CD4-positive, alpha-beta memory T cell (primary cell): ENCODE measurements around the gene BSG. TPM values are rescaled to one million over a fixed set of nuclear protein-coding genes. Genes with fewer than 3 reads are reported as not detected.
A peak's percentile ranks its signal among the peaks of the same experiment; 100 is the strongest.

Source experiments
- CTCF ChIA-PET: fragments of 350-600 bp; sonication (Branson Sonifier 250); formaldehyde crosslinking; loops from one replicate; lab custom pipeline; 2021; ENCODE audit warnings: inconsistent platforms; ENCODE audit not compliant: partially characterized antibody; lab: Charles Lee
- POLR2A ChIA-PET: fragments of 350-600 bp; sonication (Branson Sonifier 250); formaldehyde crosslinking; loops from one replicate; lab custom pipeline; 2021; ENCODE audit not compliant: partially characterized antibody; lab: Charles Lee
- DNase-seq, 5 donors: peaks; one replicate each; pipeline versions ENCODE4 v3.0.0 to v3.0.0-alpha.2; 2020 to 2022; ENCODE audit warnings: mixed read lengths in 1 of 5
- H3K27ac ChIP-seq: one replicate; pipeline ENCODE4 v1.7.0; 2013; ENCODE audit warnings: low read depth, low read length
- H3K27me3 ChIP-seq: 2 replicates; pipeline ENCODE4 v1.7.0; 2013; ENCODE audit warnings: mild to moderate bottlenecking, low read length, moderate library complexity; ENCODE audit not compliant: insufficient read depth
- H3K36me3 ChIP-seq: 2 replicates; pipeline ENCODE4 v1.7.0; 2013; ENCODE audit warnings: mild to moderate bottlenecking, low read length, moderate library complexity; ENCODE audit not compliant: insufficient read depth
- H3K4me1 ChIP-seq: 2 replicates; pipeline ENCODE4 v1.7.0; 2013; ENCODE audit warnings: mild to moderate bottlenecking, low read length, moderate library complexity; ENCODE audit not compliant: insufficient read depth
- H3K4me3 ChIP-seq, 2 donors: one replicate each; pipeline ENCODE4 v1.7.0; 2013; ENCODE audit warnings: low read length in 2 of 2, mild to moderate bottlenecking in 1 of 2
- H3K9me3 ChIP-seq, 2 donors: one replicate each; pipeline ENCODE4 v1.7.0; 2013; ENCODE audit warnings: low read length in 2 of 2, control low read depth in 1 of 2; ENCODE audit not compliant: control insufficient read depth in 1 of 2
- H3K27ac Mint-ChIP-seq, 7 donors: one replicate each; pipeline ENCODE4 v1.8.0; 2020 to 2021; ENCODE audit warnings: mixed read lengths in 7 of 7, mild to moderate bottlenecking in 6 of 7, inconsistent platforms in 3 of 7, moderate library complexity in 3 of 7
- H3K27me3 Mint-ChIP-seq, 2 donors: one replicate each; pipeline ENCODE4 v1.8.0; 2020 to 2021; ENCODE audit warnings: mixed read lengths in 2 of 2
- H3K36me3 Mint-ChIP-seq, 2 donors: one replicate each; pipeline ENCODE4 v1.8.0; 2020 to 2021; ENCODE audit warnings: mixed read lengths in 2 of 2, inconsistent platforms in 1 of 2, mild to moderate bottlenecking in 1 of 2
- H3K4me1 Mint-ChIP-seq, 4 donors: one replicate each; pipeline ENCODE4 v1.8.0; 2020 to 2021; ENCODE audit warnings: mixed read lengths in 4 of 4, mild to moderate bottlenecking in 1 of 4
- H3K4me3 Mint-ChIP-seq, 8 donors: one replicate each; pipeline ENCODE4 v1.8.0; 2020 to 2021; ENCODE audit warnings: mixed read lengths in 8 of 8, mild to moderate bottlenecking in 7 of 8, moderate library complexity in 6 of 8, inconsistent platforms in 3 of 8
- H3K9me3 Mint-ChIP-seq, 8 donors: one replicate each; pipeline ENCODE4 v1.8.0; 2020 to 2021; ENCODE audit warnings: mixed read lengths in 8 of 8, mild to moderate bottlenecking in 5 of 8, inconsistent platforms in 3 of 8, moderate library complexity in 1 of 8
- intact Hi-C: fragments of 100-400 bp; cut with micrococcal nuclease; formaldehyde crosslinking; loops from one replicate; pipeline ENCODE4 v1.15.1; 2023
- polyA plus RNA-seq, 2 donors: library from polyadenylated mRNA; unstranded; fragments of 300-500 nt; fragmentation: Illumina TruSeq; gene quantifications; one replicate each; pipeline ENCODE4 v1.2.3, GENCODE V29; 2021
- total RNA-seq, 2 experiments: library from RNA; stranded (reverse); gene quantifications; one replicate each; pipeline ENCODE4 v1.2.3, GENCODE V29; 2021

Gene BSG
- total and polyA plus RNA-seq, 4 experiments from 2014 or later = 150 to 346 (median 241) TPM

GRCh38 chr19:574658-575526, 2.5 kb downstream of the BSG start:
- peaks cover 46% of the 10 kb centered on the region for H3K4me1 ChIP-seq
- intact Hi-C loops = no loop called here
- no peak overlapping the region for H3K27ac ChIP-seq
- POLR2A ChIA-PET = interaction anchor here (0.7 to 1.5 kb wide), 4 partner anchors 9 to 101 kb away, joined by 3 to 4 read pairs (median 4); no protein-coding TSS in a partner anchor
- CTCF ChIA-PET = interaction anchor here (1.4 to 2.5 kb wide), 2 partner anchors 10 to 65 kb away, joined by 7 to 10 read pairs; no protein-coding TSS in a partner anchor
- no peaks in the 10 kb centered on the region for H3K9me3 ChIP-seq
- Mint-ChIP-seq H3K27ac (peak overlapping the region in 5 of 7 donors; percentile 13 to 66 (median 48)), H3K4me1 (peaks cover 18 to 47% (median 32%) of the 10 kb centered on the region in 4 donors), H3K4me3 (peak overlapping the region; percentile 21 to 80 (median 62)), H3K27me3 (no peaks in the 10 kb centered on the region), H3K36me3 (peaks cover 0 to 13% of the 10 kb centered on the region in 2 donors), H3K9me3 (no peaks in the 10 kb centered on the region)
- DNase-seq = no peak
- H3K36me3 ChIP-seq = peaks cover 2% of the 10 kb centered on the region
- H3K4me3 ChIP-seq = no peak overlapping the region
- H3K27me3 ChIP-seq = no peaks in the 10 kb centered on the region

GRCh38 chr19:575527-576506, 3.4 kb downstream of the BSG start:
- Histone ChIP-seq H3K4me3 (no peak overlapping the region), H3K4me1 (peaks cover 45% of the 10 kb centered on the region), H3K36me3 (peaks cover 7% of the 10 kb centered on the region), H3K27ac (no peak overlapping the region), H3K27me3 (no peaks in the 10 kb centered on the region), H3K9me3 (no peaks in the 10 kb centered on the region)
- intact Hi-C loops = no loop called here
- Mint-ChIP-seq H3K9me3 (no peaks in the 10 kb centered on the region), H3K4me1 (peaks cover 18 to 45% (median 30%) of the 10 kb centered on the region in 4 donors), H3K27me3 (no peaks in the 10 kb centered on the region), H3K4me3 (peak overlapping the region in 1 of 8 donors; percentile 10), H3K27ac (no peak overlapping the region), H3K36me3 (peaks cover 0 to 15% of the 10 kb centered on the region in 2 donors)
- POLR2A ChIA-PET = interaction anchor here (0.7 to 1.5 kb wide), 3 partner anchors 8 to 100 kb away, joined by 3 to 4 read pairs (median 4); no protein-coding TSS in a partner anchor
- peak in 1 of 5 donors; percentile 16 for DNase-seq
- CTCF ChIA-PET = interaction anchor here (2.5 kb wide), 1 partner anchor 9 kb away, joined by 10 read pairs; no protein-coding TSS in a partner anchor

GRCh38 chr19:576768-577438, 4.5 kb downstream of the BSG start:
- no peak for DNase-seq
- intact Hi-C loops = no loop called here
- ChIA-PET CTCF (no interaction called here), POLR2A (no interaction called here)
- no peak overlapping the region for H3K4me3 ChIP-seq
- Mint-ChIP-seq H3K27ac (peak overlapping the region in 1 of 7 donors; percentile 14), H3K36me3 (peaks cover 0 to 12% of the 10 kb centered on the region in 2 donors), H3K4me1 (peaks cover 12 to 36% (median 23%) of the 10 kb centered on the region in 4 donors), H3K27me3 (no peaks in the 10 kb centered on the region), H3K4me3 (peak overlapping the region in 1 of 8 donors; percentile 23), H3K9me3 (no peaks in the 10 kb centered on the region)
- H3K9me3 ChIP-seq = no peaks in the 10 kb centered on the region
- peaks cover 14% of the 10 kb centered on the region for H3K36me3 ChIP-seq
- H3K27me3 ChIP-seq = no peaks in the 10 kb centered on the region
- H3K4me1 ChIP-seq = peaks cover 36% of the 10 kb centered on the region
- H3K27ac ChIP-seq = no peak overlapping the region

- no peaks in the 10 kb centered on the region for H3K9me3 ChIP-seq
- H3K9me3 Mint-ChIP-seq = no peaks in the 10 kb centered on the region
- ChIA-PET POLR2A (interaction anchor here (0.5 kb wide), 1 partner anchor 85 kb away, joined by 4 read pairs; no protein-coding TSS in a partner anchor), CTCF (no interaction called here)
- peaks cover 36% of the 10 kb centered on the region for H3K4me1 ChIP-seq
- H3K4me1 Mint-ChIP-seq = peaks cover 11 to 33% (median 18%) of the 10 kb centered on the region in 4 donors
- H3K27me3 ChIP-seq = no peaks in the 10 kb centered on the region
- peaks cover 0 to 11% of the 10 kb centered on the region in 2 donors for H3K36me3 Mint-ChIP-seq
- intact Hi-C loops = no loop called here
- no peak overlapping the region for H3K4me3 ChIP-seq
- H3K4me3 Mint-ChIP-seq = peak overlapping the region in 1 of 8 donors; percentile 39
- H3K27me3 Mint-ChIP-seq = no peaks in the 10 kb centered on the region
- peaks cover 14% of the 10 kb centered on the region for H3K36me3 ChIP-seq
- H3K27ac ChIP-seq = no peak overlapping the region
- H3K27ac Mint-ChIP-seq = no peak overlapping the region
- DNase-seq = no peak
Observed at GRCh38 chr19:577439-578392, 5.3 kb downstream of the BSG start.

GRCh38 chr19:579111-579841, 6.9 kb downstream of the BSG start:
- Mint-ChIP-seq H3K4me1 (peaks cover 8 to 27% (median 13%) of the 10 kb centered on the region in 4 donors), H3K27ac (no peak overlapping the region), H3K4me3 (no peak overlapping the region), H3K27me3 (peaks cover 0 to 2% of the 10 kb centered on the region in 2 donors), H3K36me3 (peaks cover 0 to 16% of the 10 kb centered on the region in 2 donors), H3K9me3 (peaks cover 0 to 1% (median 0%) of the 10 kb centered on the region in 8 donors)
- H3K9me3 ChIP-seq = no peaks in the 10 kb centered on the region
- H3K27me3 ChIP-seq = no peaks in the 10 kb centered on the region
- peaks cover 28% of the 10 kb centered on the region for H3K4me1 ChIP-seq
- H3K4me3 ChIP-seq = no peak overlapping the region
- ChIA-PET CTCF (no interaction called here), POLR2A (no interaction called here)
- DNase-seq = no peak
- intact Hi-C loops = no loop called here
- H3K27ac ChIP-seq = no peak overlapping the region
- peaks cover 14% of the 10 kb centered on the region for H3K36me3 ChIP-seq
